Loucy (cell line): ENCODE data around the gene NIPAL4.

ENCODE experiments used
- H2AFZ ChIP-seq: fragments of 200-600 bp; sonication (generic); 2 replicates; pipeline ENCODE4 v1.6.0; 2016; ENCODE audit warnings: antibody characterized with exemption, mild to moderate bottlenecking, low read length, moderate library complexity
- H3F3A ChIP-seq: fragments of 200-600 bp; 2 replicates; pipeline ENCODE4 v1.6.0; 2016; ENCODE audit warnings: antibody characterized with exemption, low read depth, mild to moderate bottlenecking
- H3K27me3 ChIP-seq: fragments of 200-600 bp; sonication (generic); 2 replicates; pipeline ENCODE4 v1.6.1; 2014; ENCODE audit warnings: low read length, mild to moderate bottlenecking; ENCODE audit not compliant: insufficient read depth, poor library complexity, severe bottlenecking
- H3K36me3 ChIP-seq: fragments of 200-600 bp; sonication (generic); 2 replicates; pipeline ENCODE4 v1.6.1; 2016; ENCODE audit warnings: low read length; ENCODE audit not compliant: insufficient read depth
- H3K4me1 ChIP-seq: fragments of 200-600 bp; sonication (generic); 2 replicates; pipeline ENCODE4 v1.5.1; 2014; ENCODE audit warnings: low read length, mild to moderate bottlenecking; ENCODE audit not compliant: insufficient read depth, poor library complexity, severe bottlenecking
- H3K4me2 ChIP-seq: fragments of 200-600 bp; sonication (generic); 2 replicates; pipeline ENCODE4 v1.6.0; 2014; ENCODE audit warnings: antibody characterized with exemption, low read length, low read depth, mild to moderate bottlenecking; ENCODE audit not compliant: poor library complexity, severe bottlenecking
- H3K4me3 ChIP-seq: fragments of 200-600 bp; sonication (generic); 2 replicates; pipeline ENCODE4 v1.5.1; 2014; ENCODE audit warnings: low read length, mild to moderate bottlenecking, mixed read lengths; ENCODE audit not compliant: poor library complexity, severe bottlenecking
- H3K79me2 ChIP-seq: fragments of 200-600 bp; sonication (generic); 2 replicates; pipeline ENCODE4 v1.6.1; 2014; ENCODE audit warnings: low read length; ENCODE audit not compliant: insufficient read depth
- H3K9ac ChIP-seq: fragments of 200-600 bp; sonication (generic); 2 replicates; pipeline ENCODE4 v1.6.0; 2014; ENCODE audit warnings: mild to moderate bottlenecking, low read depth, low read length, moderate library complexity; ENCODE audit not compliant: poor library complexity, severe bottlenecking
- H3K9me2 ChIP-seq: fragments of 200-600 bp; sonication (generic); replicated peaks from 2 replicates; pipeline ENCODE4 v1.6.1; 2016; ENCODE audit warnings: low read depth, low read length, mixed read lengths
- H3K9me3 ChIP-seq: fragments of 200-600 bp; sonication (generic); 2 replicates; pipeline ENCODE4 v1.6.1; 2014; ENCODE audit warnings: mild to moderate bottlenecking, antibody characterized with exemption, low read length, low read depth; ENCODE audit not compliant: insufficient read depth
- H4K20me1 ChIP-seq: fragments of 200-600 bp; sonication (generic); 2 replicates; pipeline ENCODE4 v1.6.0; 2014; ENCODE audit warnings: antibody characterized with exemption, low read length, mild to moderate bottlenecking; ENCODE audit not compliant: insufficient read depth, poor library complexity, severe bottlenecking
- CTCF ChIP-seq: fragments of 200-600 bp; sonication (generic); conservative IDR thresholded peaks from 2 replicates; pipeline ENCODE4 v1.5.1; 2014; ENCODE audit warnings: mild to moderate bottlenecking, antibody characterized with exemption, low read length
- EZH2phosphoT487 ChIP-seq: fragments of 200-600 bp; IDR thresholded peaks from 2 replicates; pipeline ENCODE4 v1.6.1; 2018; ENCODE audit warnings: antibody characterized with exemption, mild to moderate bottlenecking, moderate library complexity, borderline replicate concordance

Gene NIPAL4

DNA sequence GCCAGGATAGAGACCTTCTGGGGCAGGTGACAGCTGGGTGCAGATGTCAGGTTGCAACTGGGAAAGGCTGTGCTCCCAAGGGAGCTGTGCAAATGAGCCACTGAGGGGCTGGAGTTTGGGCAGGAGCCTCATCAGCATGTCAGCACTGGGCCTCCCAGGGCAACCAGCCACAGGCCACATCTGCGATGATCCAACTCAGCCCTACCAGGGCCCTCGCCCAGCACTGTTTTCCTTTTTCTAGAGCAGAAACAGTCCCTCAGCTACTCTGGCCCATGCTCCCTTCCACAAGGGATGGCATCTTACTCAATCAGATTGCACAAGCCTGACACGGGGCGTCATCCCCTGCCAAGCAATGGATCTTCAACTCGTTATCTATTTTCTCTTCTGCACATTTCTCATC, 24.8 kb downstream of the NIPAL4 start:
- no peaks in the 10 kb centered on the region for H3K79me2 ChIP-seq
- no peaks in the 10 kb centered on the region for H4K20me1 ChIP-seq
- no peaks in the 10 kb centered on the region for H3K9me3 ChIP-seq
- TF ChIP-seq EZH2phosphoT487 (no peak), CTCF (no peak)
- no peak overlapping the region for H3K4me3 ChIP-seq
- no peaks in the 10 kb centered on the region for H3K36me3 ChIP-seq
- no peaks in the 10 kb centered on the region for H3K27me3 ChIP-seq
- no peaks in the 10 kb centered on the region for H3K4me1 ChIP-seq
- no peaks in the 10 kb centered on the region for H3F3A ChIP-seq
- H2AFZ ChIP-seq, result no peak overlapping the region
- no peak overlapping the region for H3K9ac ChIP-seq
- H3K9me2 ChIP-seq, result no peaks in the 10 kb centered on the region
- H3K4me2 ChIP-seq, result no peak overlapping the region

DNA sequence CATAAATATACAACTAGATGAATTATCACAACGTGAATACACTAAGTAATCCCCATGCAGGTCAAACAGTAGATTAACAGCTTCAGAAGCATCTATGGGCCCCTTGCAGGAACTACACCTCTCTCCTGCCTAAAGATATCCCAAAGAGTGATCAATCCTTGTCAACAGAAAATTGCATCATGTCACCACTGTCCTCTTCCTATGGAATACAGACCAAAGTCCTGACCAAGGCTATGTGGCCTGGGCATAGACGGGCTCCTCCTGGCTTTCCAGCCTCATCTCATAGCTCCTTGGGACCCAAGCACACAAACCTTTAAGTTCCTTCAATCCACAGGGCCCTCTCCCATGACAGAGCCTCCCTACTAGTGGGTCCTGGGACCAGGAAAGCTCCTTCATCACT, 25.3 kb downstream of the NIPAL4 start:
- TF ChIP-seq CTCF, result no peak
- no peak for TF ChIP-seq EZH2phosphoT487
- Histone ChIP-seq H3F3A (no peaks in the 10 kb centered on the region), H3K27me3 (no peaks in the 10 kb centered on the region), H3K9me2 (no peaks in the 10 kb centered on the region), H3K79me2 (no peaks in the 10 kb centered on the region), H3K4me2 (no peak overlapping the region), H3K4me3 (no peak overlapping the region), H3K9me3 (no peaks in the 10 kb centered on the region), H3K4me1 (no peaks in the 10 kb centered on the region), H4K20me1 (no peaks in the 10 kb centered on the region), H2AFZ (no peak overlapping the region), H3K36me3 (no peaks in the 10 kb centered on the region), H3K9ac (no peak overlapping the region)

DNA sequence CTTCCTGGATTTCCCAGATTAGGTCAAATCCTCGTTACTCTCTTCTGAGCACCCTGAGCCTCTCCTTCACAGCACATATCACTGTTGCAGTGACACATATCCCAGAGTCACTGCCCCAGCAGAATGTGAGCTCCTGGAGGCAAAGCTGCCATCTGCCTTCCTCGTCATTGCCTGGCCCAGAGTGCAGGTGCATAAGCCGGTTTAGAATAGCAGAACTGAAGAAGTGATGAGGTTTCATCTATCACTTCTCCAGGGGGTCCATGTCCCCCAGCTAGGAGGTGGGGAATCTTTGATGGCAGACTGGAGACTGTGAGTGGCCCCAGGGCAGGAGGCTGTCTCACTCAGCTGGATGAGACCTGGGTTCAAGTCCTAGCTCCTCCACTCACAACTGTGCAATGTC, 25.8 kb downstream of the NIPAL4 start:
- Histone ChIP-seq H3K9me3 (no peaks in the 10 kb centered on the region), H3K9me2 (no peaks in the 10 kb centered on the region), H3K27me3 (no peaks in the 10 kb centered on the region), H3K79me2 (no peaks in the 10 kb centered on the region), H3F3A (no peaks in the 10 kb centered on the region), H2AFZ (no peak overlapping the region), H3K4me3 (no peak overlapping the region), H3K4me1 (no peaks in the 10 kb centered on the region), H3K4me2 (no peak overlapping the region), H3K36me3 (no peaks in the 10 kb centered on the region), H4K20me1 (no peaks in the 10 kb centered on the region), H3K9ac (no peak overlapping the region)
- TF ChIP-seq EZH2phosphoT487 (no peak), CTCF (no peak)
